Heart left ventricle (tissue), 16 donors: ENCODE data around the gene GPR107. TPM values are rescaled to one million over a fixed set of nuclear protein-coding genes. Genes with fewer than 3 reads are reported as not detected.

Source experiments
- ATAC-seq, 4 donors: fragments of 200-7000 bp; cut with Tn5 transposase; one replicate each; pipeline ENCODE4 v1.9.1; 2020 to 2022; ENCODE audit warnings: moderate library complexity in 4 of 4, mild to moderate bottlenecking in 3 of 4, moderate number of reproducible peaks in 1 of 4
- DNase-seq, 5 donors: peaks; one replicate each; pipeline ENCODE4 v3.0.0-alpha.2; 2020
- H3K27ac ChIP-seq, 12 donors: fragments of 200-600 bp; sonication (generic) in 4 of 12; one replicate each; pipeline versions ENCODE4 v1.5.0 to v1.8.0; 2016 to 2022; ENCODE audit warnings: mild to moderate bottlenecking in 2 of 12
- H3K27me3 ChIP-seq, 9 donors: fragments of 200-600 bp; sonication (generic) in 2 of 9; one replicate each; pipeline versions ENCODE4 v1.5.1 to v1.8.0; 2016 to 2022; ENCODE audit warnings: mild to moderate bottlenecking in 3 of 9
- H3K36me3 ChIP-seq, 9 donors: fragments of 200-600 bp; sonication (generic) in 2 of 9; one replicate each; pipeline versions ENCODE4 v1.5.0 to v1.8.0; 2018 to 2022; ENCODE audit warnings: mild to moderate bottlenecking in 2 of 9
- H3K4me1 ChIP-seq, 12 donors: fragments of 200-600 bp; sonication (generic) in 4 of 12; one replicate each; pipeline versions ENCODE4 v1.5.0 to v1.8.0; 2016 to 2022; ENCODE audit warnings: mild to moderate bottlenecking in 3 of 12
- H3K4me3 ChIP-seq, 12 donors: fragments of 200-600 bp; sonication (generic) in 4 of 12; one replicate each; pipeline versions ENCODE4 v1.5.0 to v1.8.0; 2017 to 2022; ENCODE audit warnings: mild to moderate bottlenecking in 9 of 12, moderate library complexity in 4 of 12
- H3K9me3 ChIP-seq, 12 donors: fragments of 200-600 bp; sonication (generic) in 4 of 12; one replicate each; pipeline versions ENCODE4 v1.5.0 to v1.8.0; 2016 to 2022; ENCODE audit warnings: mild to moderate bottlenecking in 1 of 12
- CTCF ChIP-seq, 12 donors: fragments of 200-600 bp; sonication (generic) in 4 of 12; IDR thresholded peaks; one replicate each; pipeline versions ENCODE4 v1.5.0 to v1.8.0; 2018 to 2022; ENCODE audit warnings: antibody characterized with exemption in 12 of 12, mild to moderate bottlenecking in 5 of 12
- POLR2A ChIP-seq, 2 donors: fragments of 450-650 bp; IDR thresholded peaks; one replicate each; pipeline ENCODE4 v1.6.1; 2017; ENCODE audit warnings: antibody characterized with exemption in 2 of 2, mild to moderate bottlenecking in 2 of 2, moderate library complexity in 2 of 2
- WGBS, 4 donors: extraction: QIAGEN DNeasy Blood & Tissue Kit in 2 of 4; methylation state at CpG; one replicate each; pipeline versions ENCODE4 v1.1.5 to v1.1.7; 2013 to 2018; 5-methylcytosine and 5-hydroxymethylcytosine counted together
- intact Hi-C, 10 donors: fragments of 100-400 bp; cut with DNase I; formaldehyde crosslinking; loops; one replicate each; pipeline versions ENCODE4 v1.11.1 to v1.14.2; 2022
- polyA plus RNA-seq, 2 donors: library from polyadenylated mRNA; stranded (reverse); fragments of 200-250 nt; gene quantifications; one replicate each; pipeline ENCODE4 v1.2.3, GENCODE V29; 2013
- total RNA-seq, 9 donors: library from RNA; depleted of rRNA in 2 of 9; stranded (reverse); fragments of >200 nt in 2 of 9; fragmentation: NEBNext Ultra II Directional in 3 of 9; extraction: Animal tissue kit (Norgen Biotek cat#: 25700) in 3 of 9; gene quantifications; one replicate each; pipeline versions ENCODE4 v1.1.0 to v1.2.4, GENCODE V29; 2016 to 2023
- donor health status: ischemic (EF 13 %, LVEDD 7.1; RV severe dilation, severe dysfunction).
- donor health status: healthy with polysubstance abuse.
- donor health status: DM: no; HTN: yes; CAD: no.
- donor health status: DM: no; HTN: no; CAD: no.
- donor health status: ischemic (EF 25% LVEDD 6.9; RV normal size, moderate dysfunction).
- donor health status: ischemic (EF 25% LVEDD 5.7; RV mildly dilated, moderate dysfunction).
- donor health status: healthy.
- donor health status: DM: yes; HTN: yes; CAD: no.
- donor health status: ischemic (EF 35%, LVEDD 5.7; RV mildly dilated, moderate dysfunction).
- donor health status: nonischemic (EF 11% LVEDD 7.7; RV severe dilation, severe dysfunction).
- donor health status: DM: yes; HTN: yes; CAD: no.
- donor health status: PGD.
- donor health status: ischemic (EF 29% LVEDD 5.4; RV normal size, mild dysfunction).
- donor health status: nonischemic (EF 23%, LVEDD 6.1; RV moderate dilation, normal function).

The GPR107 gene
- total and polyA plus RNA-seq, 11 donors: 7.0 to 33.2 (median 21.3) TPM

- TF ChIP-seq CTCF (IDR thresholded peaks at IDR 0.05) (no peak), POLR2A (IDR thresholded peaks at IDR 0.05) (no peak)
- Histone ChIP-seq H3K27ac (no peak overlapping the region), H3K4me1 (peaks cover 0 to 22% (median 10%) of the 10 kb centered on the region in 12 donors), H3K36me3 (peaks cover 0 to 82% (median 68%) of the 10 kb centered on the region in 9 donors), H3K9me3 (no peaks in the 10 kb centered on the region), H3K27me3 (no peaks in the 10 kb centered on the region), H3K4me3 (no peak overlapping the region)
- intact Hi-C loops: no loop called here
- 81 to 90% (median 85%) methylated on average over 7 of the region's 7 CpGs for WGBS, 4 donors
- ATAC-seq (no peak), DNase-seq (no peak)
Measured at GRCh38 chr9:130124085-130124860, 70.6 kb downstream of the GPR107 start.

DNA sequence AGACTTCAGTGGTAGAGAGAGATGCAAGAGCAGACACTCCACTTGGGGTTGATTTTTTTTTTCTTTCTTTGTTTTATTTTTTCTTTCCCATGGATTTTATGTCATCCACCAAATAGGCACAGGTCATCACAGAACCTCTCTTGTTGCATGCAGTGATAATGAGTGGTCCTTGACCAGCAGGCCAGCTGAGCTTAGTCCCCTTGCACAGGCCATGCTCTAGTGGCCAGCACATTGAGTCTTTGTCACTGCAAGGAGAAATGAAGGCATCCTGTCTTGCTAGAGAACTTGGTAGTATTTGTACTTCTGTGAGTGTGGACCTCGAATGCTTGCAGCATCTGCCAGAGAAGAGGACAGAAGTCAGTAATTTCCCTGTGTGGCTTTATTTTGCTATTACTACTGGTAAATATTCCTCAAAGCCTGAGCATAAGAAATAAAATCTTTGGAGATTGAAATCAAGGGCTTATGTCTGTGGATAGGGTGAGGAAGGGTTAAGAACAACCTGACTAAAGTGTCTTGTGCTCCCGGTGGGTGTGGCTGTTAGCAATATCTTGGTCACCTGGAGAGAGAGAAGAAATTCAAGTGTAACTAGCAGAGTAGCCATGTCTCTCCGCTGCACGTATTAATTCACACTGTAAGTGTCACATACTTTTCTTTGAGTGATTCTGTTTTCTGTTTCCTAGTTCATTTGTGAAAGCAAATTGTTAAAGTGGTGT lies 73.2 kb downstream of the GPR107 start:
- H3K9me3 ChIP-seq: no peaks in the 10 kb centered on the region
- DNase-seq (no peak), ATAC-seq (no peak)
- no peak for TF ChIP-seq POLR2A (IDR thresholded peaks at IDR 0.05)
- TF ChIP-seq CTCF (IDR thresholded peaks at IDR 0.05): no peak
- H3K27ac ChIP-seq: peak overlapping the region in 1 of 12 donors; percentile 93
- intact Hi-C loops: no loop called here
- H3K4me1 ChIP-seq: peaks cover 0 to 33% (median 13%) of the 10 kb centered on the region in 12 donors
- 66 to 91% (median 73%) methylated on average over 4 of the region's 4 CpGs for WGBS, 4 donors
- H3K27me3 ChIP-seq: no peaks in the 10 kb centered on the region
- H3K4me3 ChIP-seq: no peak overlapping the region
- H3K36me3 ChIP-seq: peaks cover 0 to 82% (median 60%) of the 10 kb centered on the region in 9 donors

DNA sequence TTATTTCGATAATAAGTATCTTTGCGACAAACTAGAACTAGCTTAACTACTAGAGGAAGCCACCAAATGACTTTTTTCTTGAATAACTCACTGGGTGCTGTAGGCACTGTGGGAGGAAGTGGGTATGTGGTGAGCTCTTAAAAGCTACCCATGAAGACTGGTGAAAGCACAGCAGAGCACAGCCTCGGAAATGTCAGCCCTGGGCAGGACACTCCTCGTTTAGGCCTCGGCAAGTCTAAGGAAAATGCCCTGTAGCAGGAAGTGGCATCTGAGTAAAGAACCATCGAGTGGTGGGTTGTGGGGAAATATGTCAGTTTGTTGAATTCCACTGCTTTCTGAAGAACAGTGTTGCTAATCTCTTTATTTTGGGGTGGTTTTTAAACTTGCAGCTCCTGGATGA lies 74.5 kb downstream of the GPR107 start:
- ATAC-seq: peak in 3 of 4 donors; percentile 27 to 62 (median 46)
- H3K27ac ChIP-seq: peak overlapping the region; percentile 20 to 93 (median 60)
- peaks cover 0 to 75% (median 56%) of the 10 kb centered on the region in 9 donors for H3K36me3 ChIP-seq

More for the DNA sequence above, 74.5 kb downstream of the GPR107 start:
- peak overlapping the region in 2 of 12 donors; percentile 10 to 29 for H3K4me3 ChIP-seq
- intact Hi-C loops: no loop called here
- no peaks in the 10 kb centered on the region for H3K9me3 ChIP-seq
- TF ChIP-seq POLR2A (IDR thresholded peaks at IDR 0.05): no peak
- no peak for TF ChIP-seq CTCF (IDR thresholded peaks at IDR 0.05)
- H3K4me1 ChIP-seq: peaks cover 0 to 33% (median 13%) of the 10 kb centered on the region in 12 donors
- 72 to 77% (median 74%) methylated on average over 6 of the region's 6 CpGs for WGBS, 4 donors
- H3K27me3 ChIP-seq: no peaks in the 10 kb centered on the region
- no peak for DNase-seq
